ACC112 (cell line): Measurements from ENCODE around the gene TPI1.

ENCODE experiments used
- H2AFZ ChIP-seq: fragments of 200-600 bp; sonication (generic); one replicate; pipeline ENCODE4 v1.6.0; 2017; ENCODE audit warnings: antibody characterized with exemption, low read length; ENCODE audit not compliant: unreplicated experiment
- H3K27ac ChIP-seq: fragments of 200-600 bp; sonication (generic); 2 replicates; pipeline ENCODE4 v1.5.1; 2014; ENCODE audit warnings: low read depth, mild to moderate bottlenecking, antibody characterized with exemption, low read length, moderate library complexity
- H3K27me3 ChIP-seq: fragments of 200-600 bp; sonication (generic); 2 replicates; pipeline ENCODE4 v1.6.1; 2014; ENCODE audit warnings: mild to moderate bottlenecking, antibody characterized with exemption, low read length, moderate library complexity, mixed read lengths; ENCODE audit not compliant: insufficient read depth
- H3K36me3 ChIP-seq: fragments of 200-600 bp; sonication (generic); 2 replicates; pipeline ENCODE4 v1.6.1; 2016; ENCODE audit warnings: mild to moderate bottlenecking, antibody characterized with exemption, low read length, moderate library complexity, mixed read lengths; ENCODE audit not compliant: insufficient read depth
- H3K4me1 ChIP-seq: fragments of 200-600 bp; sonication (generic); one replicate; pipeline ENCODE4 v1.6.1; 2016; ENCODE audit warnings: low read length, mixed read lengths; ENCODE audit not compliant: insufficient read depth, unreplicated experiment, control insufficient read depth
- H3K4me3 ChIP-seq: fragments of 200-600 bp; sonication (generic); 2 replicates; pipeline ENCODE4 v1.5.1; 2014; ENCODE audit warnings: mild to moderate bottlenecking, low read depth, low read length
- H3K79me2 ChIP-seq: fragments of 200-600 bp; sonication (generic); one replicate; pipeline ENCODE4 v1.6.0; 2016; ENCODE audit warnings: low read length; ENCODE audit not compliant: control insufficient read depth, unreplicated experiment, insufficient read depth

Gene TPI1

GRCh38 chr12:6867413-6868210 is at the start of gene TPI1:
Gene TPI1, plus strand, starts transcription at chr12:6867531. Its CDS starts 36 bp downstream, at chr12:6867567.
- H3K36me3 ChIP-seq = peaks cover 12% of the 10 kb centered on the region; the same call in 1 of the 2 replicates
- peak within 1 kb of the TSS; percentile 89 for H3K4me3 ChIP-seq
- H3K4me1 ChIP-seq = peaks cover 38% of the 10 kb centered on the region
- H2AFZ ChIP-seq = peak within 1 kb of the TSS; percentile 39
- peaks cover 31% of the 10 kb centered on the region for H3K79me2 ChIP-seq
- peak within 1 kb of the TSS; percentile 83 for H3K27ac ChIP-seq
- no peaks in the 10 kb centered on the region for H3K27me3 ChIP-seq

GRCh38 chr12:6817662-6818157 is 49.6 kb upstream of the TPI1 start:
- H3K4me3 ChIP-seq = no peak overlapping the region
- H3K79me2 ChIP-seq = no peaks in the 10 kb centered on the region
- H3K4me1 ChIP-seq = peaks cover 21% of the 10 kb centered on the region
- no peaks in the 10 kb centered on the region for H3K36me3 ChIP-seq
- H2AFZ ChIP-seq = no peak overlapping the region
- no peak overlapping the region for H3K27ac ChIP-seq
- H3K27me3 ChIP-seq = peaks cover 6% of the 10 kb centered on the region; the same call in 1 of the 2 replicates

- peaks cover 11% of the 10 kb centered on the region; the same call in 1 of the 2 replicates for H3K27me3 ChIP-seq
- H3K27ac ChIP-seq = no peak overlapping the region
- no peak overlapping the region for H3K4me3 ChIP-seq
These were observed 49.1 kb upstream of the TPI1 start for GRCh38 chr12:6818222-6818621.

GRCh38 chr12:6818645-6819044 is 48.7 kb upstream of the TPI1 start:
- Histone ChIP-seq H3K36me3 (no peaks in the 10 kb centered on the region), H2AFZ (no peak overlapping the region), H3K79me2 (no peaks in the 10 kb centered on the region), H3K27me3 (peaks cover 11% of the 10 kb centered on the region; the same call in 1 of the 2 replicates), H3K27ac (no peak overlapping the region), H3K4me1 (peaks cover 21% of the 10 kb centered on the region), H3K4me3 (no peak overlapping the region)

More at GRCh38 chr12:6818222-6818621, 49.1 kb upstream of the TPI1 start:
- Histone ChIP-seq H3K79me2 (no peaks in the 10 kb centered on the region), H2AFZ (no peak overlapping the region), H3K36me3 (no peaks in the 10 kb centered on the region), H3K4me1 (peaks cover 21% of the 10 kb centered on the region)

GRCh38 chr12:6819106-6820030 is 48.0 kb upstream of the TPI1 start:
- Histone ChIP-seq H3K36me3 (no peaks in the 10 kb centered on the region), H3K4me1 (peaks cover 21% of the 10 kb centered on the region), H3K27ac (no peak overlapping the region), H3K4me3 (no peak overlapping the region), H3K27me3 (peaks cover 11% of the 10 kb centered on the region; the same call in 1 of the 2 replicates), H2AFZ (no peak overlapping the region), H3K79me2 (no peaks in the 10 kb centered on the region)

GRCh38 chr12:6820166-6820565 is 47.2 kb upstream of the TPI1 start:
- Histone ChIP-seq H2AFZ (no peak overlapping the region), H3K4me3 (no peak overlapping the region), H3K27ac (no peak overlapping the region), H3K36me3 (no peaks in the 10 kb centered on the region), H3K79me2 (no peaks in the 10 kb centered on the region), H3K4me1 (peaks cover 25% of the 10 kb centered on the region), H3K27me3 (peaks cover 11% of the 10 kb centered on the region; the same call in 1 of the 2 replicates)

- Histone ChIP-seq H3K4me1 (peaks cover 29% of the 10 kb centered on the region), H3K79me2 (no peaks in the 10 kb centered on the region), H3K27ac (no peak within 1 kb of the TSS), H2AFZ (no peak within 1 kb of the TSS), H3K27me3 (peaks cover 11% of the 10 kb centered on the region; the same call in 1 of the 2 replicates), H3K36me3 (no peaks in the 10 kb centered on the region), H3K4me3 (peak within 1 kb of the TSS; percentile 64)
These were observed 45.5 kb upstream of the TPI1 start, which contains the start of gene GPR162 for GRCh38 chr12:6821591-6822425. Gene GPR162, plus strand, starts transcription at chr12:6821821. Its CDS starts 2,078 bp downstream, at chr12:6823899.

GRCh38 chr12:6822426-6823135 is 44.8 kb upstream of the TPI1 start:
- no peaks in the 10 kb centered on the region for H3K79me2 ChIP-seq
- H3K4me3 ChIP-seq = no peak overlapping the region
- no peaks in the 10 kb centered on the region for H3K36me3 ChIP-seq
- no peak overlapping the region for H3K27ac ChIP-seq
- H3K4me1 ChIP-seq = peaks cover 37% of the 10 kb centered on the region
- H3K27me3 ChIP-seq = peaks cover 11% of the 10 kb centered on the region; the same call in 1 of the 2 replicates
- no peak overlapping the region for H2AFZ ChIP-seq

- Histone ChIP-seq H3K36me3 (no peaks in the 10 kb centered on the region), H3K4me1 (peaks cover 38% of the 10 kb centered on the region), H3K27ac (no peak overlapping the region), H3K27me3 (peaks cover 11% of the 10 kb centered on the region; the same call in 1 of the 2 replicates), H2AFZ (no peak overlapping the region), H3K79me2 (peaks cover 5% of the 10 kb centered on the region), H3K4me3 (no peak overlapping the region)
These were observed 43.9 kb upstream of the TPI1 start for GRCh38 chr12:6823182-6824084.
